ENCODE results near the gene TYRP1.

- TF ChIP-seq CTCF (conservative IDR thresholded peaks at IDR 0.05; ENCODE audit: low read length) (no peak), EZH2phosphoT487 (IDR thresholded peaks at IDR 0.05; ENCODE audit: borderline replicate concordance) (no peak)
Measured at GRCh38 chr9:12730927-12731326, 37.7 kb downstream of the TYRP1 start.

All from Loucy (cell line).